Fibroblast of villous mesenchyme (primary cell): ENCODE data around the gene SOCS7. TPM values are rescaled to one million over a fixed set of nuclear protein-coding genes. Genes with fewer than 3 reads are reported as not detected.

Experiments used
- DNase-seq: peaks from one replicate; pipeline ENCODE4 v3.0.0-alpha.2; 2010; ENCODE audit warnings: low read depth
- H3K4me3 ChIP-seq: 2 replicates; pipeline ENCODE4 v1.5.1; 2011; ENCODE audit warnings: low read depth, mild to moderate bottlenecking, low read length
- total RNA-seq: library from RNA; depleted of rRNA; stranded (reverse); fragments of >200 nt; gene quantifications from 2 replicates; pipeline ENCODE4 v1.2.3, GENCODE V29; 2012
- TF ChIP-seq, protein P1 (sequence below): IDR thresholded peaks from 2 replicates; pipeline ENCODE4 v1.5.1; 2012; ENCODE audit warnings: low read depth, mild to moderate bottlenecking, low read length; ENCODE audit not compliant: insufficient read depth

Gene SOCS7
- total RNA-seq, 1 donor = 11.2 TPM

- TF ChIP-seq, protein P1, sequence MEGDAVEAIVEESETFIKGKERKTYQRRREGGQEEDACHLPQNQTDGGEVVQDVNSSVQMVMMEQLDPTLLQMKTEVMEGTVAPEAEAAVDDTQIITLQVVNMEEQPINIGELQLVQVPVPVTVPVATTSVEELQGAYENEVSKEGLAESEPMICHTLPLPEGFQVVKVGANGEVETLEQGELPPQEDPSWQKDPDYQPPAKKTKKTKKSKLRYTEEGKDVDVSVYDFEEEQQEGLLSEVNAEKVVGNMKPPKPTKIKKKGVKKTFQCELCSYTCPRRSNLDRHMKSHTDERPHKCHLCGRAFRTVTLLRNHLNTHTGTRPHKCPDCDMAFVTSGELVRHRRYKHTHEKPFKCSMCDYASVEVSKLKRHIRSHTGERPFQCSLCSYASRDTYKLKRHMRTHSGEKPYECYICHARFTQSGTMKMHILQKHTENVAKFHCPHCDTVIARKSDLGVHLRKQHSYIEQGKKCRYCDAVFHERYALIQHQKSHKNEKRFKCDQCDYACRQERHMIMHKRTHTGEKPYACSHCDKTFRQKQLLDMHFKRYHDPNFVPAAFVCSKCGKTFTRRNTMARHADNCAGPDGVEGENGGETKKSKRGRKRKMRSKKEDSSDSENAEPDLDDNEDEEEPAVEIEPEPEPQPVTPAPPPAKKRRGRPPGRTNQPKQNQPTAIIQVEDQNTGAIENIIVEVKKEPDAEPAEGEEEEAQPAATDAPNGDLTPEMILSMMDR = no peak
- peak overlapping the region; percentile 62 for H3K4me3 ChIP-seq
- DNase-seq = no peak
These were observed 101.1 kb downstream of the SOCS7 start for GRCh38 chr17:38452719-38453118.

DNA sequence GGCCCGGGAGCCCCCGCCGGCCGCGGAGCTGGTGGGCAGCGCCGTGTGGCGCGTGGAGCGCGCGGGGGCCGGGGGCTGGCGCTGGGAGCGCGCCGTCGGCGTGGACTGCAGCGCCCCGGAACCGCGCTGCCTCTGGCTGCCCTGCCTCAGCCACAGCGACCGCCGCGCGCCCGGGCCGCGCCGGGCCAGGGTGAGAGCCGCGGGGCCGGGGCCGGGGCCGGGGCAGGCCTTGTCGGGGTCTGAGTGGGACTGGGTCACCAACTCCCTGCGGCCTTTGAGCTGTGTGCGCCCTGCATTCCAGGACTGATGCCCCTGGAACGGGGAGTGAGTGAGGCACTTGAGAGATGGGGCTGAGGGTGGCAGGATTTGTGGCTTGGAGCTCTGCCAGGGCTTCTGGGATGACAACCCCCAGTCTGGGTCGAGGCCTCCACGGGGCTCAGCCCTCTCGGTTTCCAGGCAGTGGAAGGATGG, 102.3 kb downstream of the SOCS7 start:
- peak; percentile 55 for DNase-seq
- TF ChIP-seq, protein P1 = no peak
- H3K4me3 ChIP-seq = peak overlapping the region; percentile 74

DNA sequence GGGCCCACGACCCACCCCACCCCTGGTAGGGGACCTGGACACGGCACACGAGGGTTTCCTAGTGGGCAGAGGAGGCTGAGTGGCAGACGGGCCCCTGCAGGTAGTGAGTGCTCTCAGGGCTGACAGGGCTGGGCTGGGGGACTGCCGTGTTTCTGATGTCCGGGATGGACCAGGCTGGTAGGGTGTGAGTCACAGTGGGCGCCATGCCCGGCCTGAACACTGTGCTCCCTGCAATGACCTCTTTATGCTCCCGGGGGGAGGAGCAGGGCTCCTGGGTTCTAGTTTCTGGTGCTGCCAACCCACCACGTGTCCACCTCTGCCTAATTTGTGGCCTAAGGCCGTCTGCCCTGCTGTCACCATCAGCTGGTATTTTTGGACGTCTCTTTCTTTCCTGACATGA, 102.9 kb downstream of the SOCS7 start:
- TF ChIP-seq, protein P1 = no peak
- peak overlapping the region; percentile 74 for H3K4me3 ChIP-seq
- peak; percentile 80 for DNase-seq

Other genes with a start within 250 kb of the SOCS7 start
- 0.32 TPM in 1 of 2 replicates, not detected in the other for gene TBC1D3E, start 223.9 kb upstream of the SOCS7 start, total RNA-seq
- not detected in 2 replicates for gene TBC1D3, start 159.3 kb upstream of the SOCS7 start, total RNA-seq
- 28.0 and 30.2 TPM in 2 replicates for gene MRPL45, start 54.7 kb upstream of the SOCS7 start, total RNA-seq
- gene GPR179, start 7.9 kb upstream of the SOCS7 start, total RNA-seq = under 0.01 TPM in 1 of 2 replicates, not detected in the other
- 53.8 and 66.1 TPM in 2 replicates for gene ARHGAP23, start 76.6 kb downstream of the SOCS7 start, total RNA-seq